Renal cortical epithelial cell (primary cell): ENCODE measurements around the gene AHCYL2. TPM values are rescaled to one million over a fixed set of nuclear protein-coding genes. Genes with fewer than 3 reads are reported as not detected.
"Not testable (repeated sequence)": the region's sequence is repeated elsewhere in the genome, so short reads cannot be mapped to it uniquely, and the experiment has no call there.

Experiments used
- DNase-seq: peaks from one replicate; pipeline ENCODE4 v3.0.0-alpha.2; 2011; ENCODE audit warnings: low read depth
- total RNA-seq: library from RNA; depleted of rRNA; stranded (reverse); fragments of >200 nt; gene quantifications from 2 replicates; pipeline ENCODE4 v1.2.3, GENCODE V29; 2014

The AHCYL2 gene
- total RNA-seq, 1 donor from 2014 or later = 34.3 TPM

DNA sequence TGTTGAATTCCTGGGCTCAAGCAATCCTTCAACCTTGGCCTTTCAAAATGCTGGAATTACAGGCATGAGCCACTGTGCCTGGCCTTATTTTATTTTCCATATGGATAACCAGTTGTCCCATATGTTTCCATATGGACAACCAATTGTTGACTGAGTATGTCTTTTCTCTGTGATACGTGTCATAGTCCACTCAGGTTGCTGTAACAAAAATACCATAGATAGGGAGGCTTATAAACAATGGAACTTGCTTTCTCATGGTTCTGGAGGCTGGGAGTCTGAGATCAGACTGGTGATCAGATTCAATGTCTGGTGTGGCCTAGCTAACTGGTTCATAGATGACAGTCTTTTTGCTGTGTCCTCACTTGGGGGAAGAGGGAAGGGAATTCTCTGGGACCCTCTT lies 19.4 kb downstream of the AHCYL2 start:
- DNase-seq = no peak

DNA sequence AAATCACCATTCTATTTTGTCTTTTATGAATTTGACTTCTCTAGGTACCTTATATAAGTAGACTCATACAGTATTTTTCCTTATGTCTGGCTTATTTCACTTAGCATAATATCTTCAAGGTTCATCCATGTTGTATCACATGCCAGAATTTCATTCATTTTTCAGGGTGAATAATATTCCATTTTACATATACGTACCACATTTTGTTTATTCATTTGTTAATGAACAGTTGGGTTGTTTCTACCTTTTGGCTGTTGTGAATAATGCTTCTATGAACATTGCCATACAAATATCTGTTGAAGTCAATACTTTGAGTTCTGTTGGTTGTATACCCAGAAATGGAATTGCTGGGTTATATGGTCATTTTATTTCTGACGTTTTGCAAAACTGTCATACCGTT lies 20.7 kb downstream of the AHCYL2 start:
- no peak for DNase-seq

DNA sequence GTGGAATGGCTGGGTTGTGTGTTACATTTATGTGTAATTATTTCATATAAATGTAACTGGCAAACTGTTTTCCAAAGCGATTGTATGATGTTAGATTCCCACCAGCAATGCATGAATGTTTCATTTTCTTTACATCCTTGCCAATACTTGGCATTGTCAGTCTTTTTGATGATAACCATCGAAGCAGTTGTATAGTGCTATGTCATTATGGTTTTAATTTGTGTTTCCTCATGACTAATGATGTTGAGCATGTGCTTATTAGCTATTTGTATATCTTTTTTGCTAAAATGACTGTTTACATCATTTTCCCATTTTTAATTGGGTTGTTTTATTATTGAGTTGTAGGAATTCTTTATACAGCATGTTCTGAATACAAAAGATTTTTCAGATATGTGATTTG lies 22.3 kb downstream of the AHCYL2 start:
- no peak for DNase-seq

DNA sequence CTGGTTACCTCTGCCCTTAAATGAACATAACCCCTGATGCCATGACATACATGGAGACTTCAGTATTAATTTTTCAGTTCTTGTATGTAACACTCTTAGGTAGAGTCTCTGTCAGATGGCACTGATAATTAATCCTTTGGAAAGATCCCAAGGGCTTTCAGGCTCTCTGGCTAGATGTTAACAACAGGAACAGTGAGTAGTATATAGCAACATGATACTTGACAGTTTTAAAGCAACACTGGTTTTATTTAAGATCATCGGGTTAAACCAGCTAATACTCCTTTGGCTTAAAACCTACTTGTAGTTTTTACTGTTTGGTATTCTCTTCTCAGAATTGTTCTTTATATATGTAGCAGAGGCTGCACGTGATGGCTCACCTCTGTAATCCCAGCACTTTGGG lies 27.3 kb downstream of the AHCYL2 start:
- DNase-seq = no peak

DNA sequence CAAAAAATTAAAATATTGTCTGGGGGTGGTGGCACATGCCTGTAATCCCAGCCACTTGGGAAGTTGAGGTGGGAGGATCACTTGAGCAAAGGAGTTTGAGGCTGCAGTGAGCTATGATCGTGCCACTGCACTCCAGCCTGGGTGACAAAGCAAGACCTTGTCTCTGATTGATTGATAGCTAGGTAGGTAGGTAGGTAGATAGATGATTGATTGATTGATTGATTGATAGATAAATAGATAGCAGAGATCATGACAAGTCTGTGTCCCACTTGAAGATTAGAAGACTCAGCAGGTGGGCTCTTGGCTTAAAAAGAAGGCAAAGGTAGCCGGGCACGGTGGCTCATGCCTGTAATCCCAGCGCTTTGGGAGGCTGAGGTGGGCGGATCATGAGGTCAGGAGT lies 27.8 kb downstream of the AHCYL2 start:
- not testable (repeated sequence) for DNase-seq

DNA sequence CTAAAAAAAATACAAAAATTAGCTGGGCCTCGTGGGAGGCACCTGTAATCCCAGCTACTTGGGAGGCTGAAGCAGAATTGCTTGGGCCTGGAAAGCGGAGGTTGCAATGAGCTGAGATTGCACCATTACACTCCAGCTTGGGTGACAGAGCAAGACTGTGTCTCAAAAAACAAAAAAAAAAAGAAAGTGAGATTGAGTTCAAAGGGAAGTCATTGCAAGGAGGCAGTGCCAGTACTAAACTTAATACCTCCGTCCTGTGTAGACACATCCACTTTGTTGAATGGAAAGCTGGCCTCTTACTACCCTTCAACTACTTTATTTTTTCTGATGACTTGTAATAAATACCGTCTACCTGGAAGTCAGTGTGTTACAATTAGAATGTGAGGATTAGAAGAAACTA lies 31.0 kb downstream of the AHCYL2 start:
- no peak for DNase-seq

DNA sequence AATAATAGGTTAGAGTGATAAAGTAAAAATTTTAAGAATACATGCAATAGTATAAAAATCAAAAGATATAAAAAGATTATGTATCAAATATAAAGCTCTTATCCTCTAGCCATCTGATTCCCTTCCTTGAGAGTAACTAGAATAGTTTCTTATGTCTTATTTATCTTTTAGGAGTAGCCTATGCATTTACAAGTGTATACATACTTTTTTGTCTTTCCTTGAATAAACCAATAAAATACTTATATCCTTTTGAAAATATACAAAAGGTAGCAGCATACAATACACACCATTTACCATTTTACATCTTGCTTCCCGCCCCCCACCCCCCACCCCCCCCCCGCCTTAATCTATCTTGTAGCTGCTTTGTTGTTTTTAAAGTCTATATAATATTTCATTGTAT lies 31.4 kb downstream of the AHCYL2 start:
- DNase-seq = no peak

DNA sequence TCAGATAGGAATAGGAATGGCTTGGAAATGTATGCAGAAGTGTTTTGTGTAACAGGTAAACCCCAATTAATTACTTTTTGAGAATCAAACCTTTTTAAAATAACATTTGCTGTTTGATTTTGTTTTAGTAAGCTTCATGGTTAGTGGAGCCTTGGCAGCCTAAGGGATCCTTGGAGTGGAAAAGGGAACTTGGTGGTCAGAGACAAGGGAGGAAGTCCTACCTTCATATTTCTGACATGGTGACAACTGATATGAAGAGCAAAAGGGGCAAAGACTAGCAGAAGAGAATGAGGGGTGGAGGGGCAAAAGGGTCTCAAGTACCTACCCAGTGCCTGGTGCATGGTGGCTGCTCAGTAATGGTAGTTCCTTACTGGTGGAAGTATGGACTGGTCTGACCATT lies 32.3 kb downstream of the AHCYL2 start:
- no peak for DNase-seq

DNA sequence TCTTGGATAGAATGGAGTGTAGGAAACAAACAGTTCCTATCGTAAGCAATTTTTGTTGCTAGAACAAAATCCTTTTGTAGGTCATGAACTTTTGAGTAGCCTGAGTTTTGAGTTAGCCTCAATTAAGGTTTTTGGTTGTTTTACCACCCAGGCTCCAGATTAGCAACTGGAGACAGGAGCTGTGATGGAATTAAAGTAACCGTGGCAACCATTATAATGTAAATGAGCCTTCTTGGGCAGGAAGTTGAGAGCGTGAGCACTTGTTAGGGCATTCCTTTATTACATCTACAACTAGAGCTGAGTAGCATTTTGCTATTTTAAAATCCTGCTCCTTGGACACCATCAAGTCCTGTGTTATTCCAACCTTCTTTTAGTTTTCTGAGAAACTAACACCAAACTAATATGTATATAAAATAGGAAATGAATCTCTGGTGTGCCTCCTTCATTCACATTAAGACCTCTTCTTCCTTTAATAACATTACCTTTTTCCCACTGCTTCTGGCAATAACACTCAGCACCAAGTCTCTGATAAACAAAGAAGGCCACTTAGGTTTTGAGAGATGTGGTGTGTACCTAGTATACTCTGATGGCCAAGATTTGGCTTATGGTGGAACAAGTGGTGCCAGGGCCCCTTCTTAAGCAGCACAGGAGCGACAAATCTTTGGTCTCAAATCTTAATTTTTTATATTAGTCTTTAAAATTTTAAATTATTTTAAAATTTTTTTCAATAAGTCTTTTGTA lies 34.0 kb downstream of the AHCYL2 start:
- peak; percentile 47 for DNase-seq

DNA sequence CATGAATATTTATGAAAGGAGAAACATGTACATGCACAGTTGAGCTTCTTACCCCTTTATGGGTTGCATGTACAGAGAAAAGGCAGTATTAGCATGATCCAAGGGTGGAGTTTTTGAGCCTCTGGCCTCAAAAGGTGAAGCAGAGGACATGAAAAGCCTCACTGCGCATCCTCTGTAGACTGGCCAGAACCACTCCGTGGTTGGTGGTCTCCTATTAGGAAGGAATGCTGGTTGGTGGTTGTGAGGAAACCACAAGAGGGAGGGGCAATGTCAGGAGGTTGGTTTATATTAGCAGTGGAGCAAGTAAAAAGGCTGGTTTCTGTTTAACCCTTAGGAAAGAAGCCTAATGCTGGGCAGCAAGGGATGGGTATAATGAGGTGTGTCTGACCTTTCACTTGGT lies 37.5 kb downstream of the AHCYL2 start:
- DNase-seq = peak; percentile 50

DNA sequence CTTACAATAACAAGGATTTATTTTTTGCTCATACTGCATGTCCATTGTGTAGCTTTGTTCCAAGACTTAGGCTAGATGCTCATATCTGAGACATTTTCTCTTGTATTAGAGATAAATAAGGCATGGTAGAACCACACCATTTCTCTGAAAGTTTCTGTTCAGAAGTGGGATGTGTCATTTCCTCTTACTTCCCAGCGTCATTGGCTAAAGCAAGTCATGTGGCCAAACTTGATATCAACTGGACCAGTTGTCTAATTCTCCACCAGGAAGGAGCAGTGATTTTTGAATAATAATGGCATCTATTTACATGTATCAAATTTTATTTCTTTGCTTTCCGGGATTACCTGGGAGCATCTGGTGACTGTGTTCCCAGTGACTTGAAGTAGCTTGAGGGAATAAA lies 38.3 kb downstream of the AHCYL2 start:
- DNase-seq = no peak

DNA sequence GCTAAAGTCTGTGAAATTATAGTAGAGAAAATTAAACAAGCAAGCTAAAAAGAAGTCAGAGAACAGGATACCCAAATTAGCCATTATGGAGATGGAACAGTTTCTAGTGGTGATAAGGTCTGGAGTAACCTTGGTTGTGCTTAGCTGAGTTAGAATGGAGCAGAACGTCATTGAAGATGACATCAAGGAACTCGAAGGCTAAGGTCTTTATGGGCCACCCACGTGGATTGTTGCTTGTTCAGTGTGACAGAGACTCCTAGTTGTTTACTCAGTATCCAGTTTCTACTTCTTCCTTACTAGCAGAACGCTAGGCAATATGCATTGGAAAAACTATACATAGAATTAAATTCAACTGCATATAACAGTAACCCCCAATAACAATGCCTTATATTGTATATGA lies 39.7 kb downstream of the AHCYL2 start:
- no peak for DNase-seq

DNA sequence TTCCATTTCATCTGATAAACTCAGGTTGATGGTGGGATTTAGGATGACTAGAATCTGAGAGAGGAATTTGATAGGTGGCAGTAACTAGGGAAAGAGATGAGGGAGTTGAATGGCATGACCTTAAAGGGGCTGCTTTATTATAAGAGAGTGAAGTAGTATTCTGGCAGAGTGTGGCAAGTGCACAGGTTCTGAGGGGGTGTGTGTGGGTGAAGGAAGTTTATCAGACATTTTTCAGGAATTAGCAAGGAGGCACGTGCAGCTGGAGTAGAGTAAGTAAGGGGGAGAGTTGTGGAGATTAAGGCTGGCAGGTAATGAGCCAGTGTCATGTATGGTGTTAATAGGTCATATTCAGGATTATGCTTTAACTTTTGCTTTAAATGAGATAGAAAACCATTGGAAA lies 40.5 kb downstream of the AHCYL2 start:
- DNase-seq = no peak

DNA sequence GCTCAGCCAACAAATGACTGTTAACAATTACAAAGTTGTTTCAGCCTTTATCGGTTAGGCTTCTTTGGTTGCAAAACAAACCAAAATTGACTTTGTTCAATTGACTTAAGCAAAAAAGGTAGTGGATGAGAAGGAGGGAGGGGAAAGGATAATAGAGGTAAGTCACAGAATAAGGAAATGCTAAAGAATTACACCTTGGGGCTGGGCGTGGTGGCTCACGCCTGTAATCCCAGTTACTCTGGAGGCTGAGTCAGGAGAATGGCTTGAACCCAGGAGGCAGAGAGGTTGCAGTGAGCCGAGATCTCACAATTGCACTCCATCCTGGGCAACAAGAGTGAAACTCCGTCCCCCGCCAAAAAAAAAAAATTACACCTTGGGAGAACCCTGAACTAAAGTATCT lies 41.4 kb downstream of the AHCYL2 start:
- no peak for DNase-seq

DNA sequence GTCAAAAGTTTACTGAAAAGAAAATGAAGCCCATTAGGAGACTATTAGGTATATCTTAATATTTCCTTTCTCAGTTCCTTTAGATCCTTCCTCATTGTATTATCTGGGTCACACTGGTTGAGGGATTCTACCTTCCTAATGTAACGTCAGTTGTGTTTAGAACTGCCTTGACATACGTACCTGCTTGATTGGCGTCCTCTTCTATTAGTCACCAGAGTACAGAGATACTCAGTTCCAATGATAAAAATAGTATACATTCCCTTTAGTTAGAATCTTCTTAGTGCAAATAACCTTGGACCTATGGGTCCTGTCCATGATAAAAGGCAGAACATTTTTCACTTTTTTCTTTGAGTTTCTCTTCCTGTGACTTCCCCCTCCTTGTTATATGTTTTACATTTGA lies 45.2 kb downstream of the AHCYL2 start:
- DNase-seq = no peak

DNA sequence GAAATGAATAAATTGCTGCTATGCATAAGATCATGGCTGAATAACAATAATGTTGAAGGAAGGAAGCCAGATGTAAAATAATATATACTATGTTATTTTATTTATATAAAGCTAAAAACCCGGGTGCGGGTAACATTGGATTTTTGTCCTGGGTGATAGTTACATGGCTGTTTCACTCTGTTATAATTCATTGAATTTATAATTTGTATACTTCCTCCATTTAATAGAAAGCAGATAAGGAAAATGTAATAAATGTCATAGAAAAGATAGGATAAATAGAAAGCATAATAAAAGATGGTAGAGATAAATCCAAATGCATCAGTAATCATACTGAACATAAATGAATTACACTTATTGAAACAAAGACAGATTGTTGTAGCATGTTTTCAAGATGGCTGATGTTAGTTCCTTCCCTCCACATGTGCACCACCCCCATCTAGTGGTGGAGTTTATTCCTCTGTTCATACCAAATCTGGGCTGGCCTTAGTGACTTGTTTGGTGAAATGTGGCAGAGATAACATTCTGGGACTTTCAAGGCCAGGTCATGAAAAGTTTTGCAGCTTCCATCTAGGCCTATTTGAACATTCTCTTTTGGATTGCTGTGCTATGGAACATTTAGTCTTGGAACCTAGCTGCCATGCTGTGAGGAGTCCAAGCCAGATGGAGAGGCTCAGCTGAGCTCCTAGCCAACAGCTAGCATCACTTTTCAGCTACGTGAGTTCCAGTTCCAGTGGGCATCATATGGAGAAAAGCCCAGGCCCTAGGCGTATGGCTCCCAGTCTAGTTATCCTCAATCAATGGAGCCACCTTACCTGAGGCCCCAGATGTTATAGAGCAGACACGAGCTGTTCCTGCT lies 46.9 kb downstream of the AHCYL2 start:
- DNase-seq = peak; percentile 75

DNA sequence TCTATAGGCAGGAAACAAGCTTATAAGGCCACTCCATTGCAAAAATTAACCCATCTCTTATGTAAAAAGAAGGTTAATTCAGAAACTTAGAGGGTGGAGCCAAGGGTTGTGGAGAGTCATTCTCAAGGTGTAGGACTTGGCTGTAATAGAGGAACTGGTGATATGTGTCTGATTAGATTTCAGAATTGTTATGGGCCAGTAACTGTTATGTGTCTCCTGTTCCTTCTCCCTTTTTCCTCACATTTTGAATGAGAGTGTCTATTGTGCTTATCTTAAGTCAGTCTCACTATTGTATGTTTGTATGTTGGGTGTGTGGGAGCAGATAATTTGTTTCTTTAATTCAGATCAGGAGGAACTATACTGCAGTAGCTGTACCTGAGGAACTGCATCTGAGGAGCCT lies 49.1 kb downstream of the AHCYL2 start:
- no peak for DNase-seq

DNA sequence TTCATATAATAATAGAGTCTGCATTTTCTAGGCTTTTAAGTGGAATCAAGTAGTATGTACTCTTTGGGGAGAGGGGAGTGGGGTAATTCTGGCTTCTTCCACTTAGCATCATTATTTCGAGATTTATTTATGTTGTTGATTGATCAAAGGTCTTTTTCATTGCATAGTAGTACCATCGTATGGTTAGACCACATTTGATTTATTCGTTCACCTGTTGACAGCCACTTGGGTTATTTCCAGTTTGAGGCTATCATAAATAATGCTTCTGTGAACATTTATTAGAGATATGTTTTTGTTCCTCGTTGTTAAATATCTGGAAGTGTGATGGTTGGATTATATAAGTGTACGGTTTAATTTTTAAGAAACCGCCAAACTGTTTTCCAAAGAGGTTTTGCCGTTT lies 52.8 kb downstream of the AHCYL2 start:
- DNase-seq = no peak

DNA sequence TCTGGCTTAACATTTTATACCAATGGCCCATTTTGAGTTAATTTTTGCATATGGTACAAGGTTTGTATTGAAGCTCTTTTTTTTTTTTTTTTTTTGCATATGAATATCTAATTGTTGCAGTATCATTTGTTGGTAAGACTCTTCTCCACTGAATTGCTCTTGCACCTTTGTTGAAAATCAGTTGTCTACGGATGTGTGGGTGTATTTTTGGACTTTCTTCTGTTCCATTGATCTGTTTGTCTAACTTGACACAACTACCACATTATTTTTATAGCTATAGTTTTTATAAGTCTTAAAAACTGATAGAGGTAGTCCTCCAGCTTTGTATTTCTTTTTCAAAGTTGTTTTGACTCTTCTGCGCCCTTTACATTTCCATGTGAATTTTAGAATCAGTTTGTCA lies 53.9 kb downstream of the AHCYL2 start:
- DNase-seq = no peak

DNA sequence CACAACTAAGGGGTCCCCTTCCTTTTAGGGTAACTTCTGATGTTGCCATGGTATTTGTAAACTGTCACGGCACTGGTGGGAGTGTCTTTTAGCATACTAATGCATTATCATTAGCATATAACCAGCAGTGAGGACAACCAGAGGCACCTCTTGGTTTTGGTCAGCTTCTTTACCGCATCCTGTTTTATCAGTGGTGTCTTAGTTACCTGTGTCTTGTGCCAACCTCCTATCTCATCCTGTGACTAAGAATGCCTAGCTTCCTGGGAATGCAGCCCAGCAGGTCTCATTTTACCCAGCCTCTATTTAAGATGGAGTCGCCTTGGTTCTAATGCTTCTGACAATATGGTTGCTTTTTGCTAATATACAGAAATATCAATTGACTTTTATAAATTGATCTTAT lies 54.9 kb downstream of the AHCYL2 start:
- no peak for DNase-seq

DNA sequence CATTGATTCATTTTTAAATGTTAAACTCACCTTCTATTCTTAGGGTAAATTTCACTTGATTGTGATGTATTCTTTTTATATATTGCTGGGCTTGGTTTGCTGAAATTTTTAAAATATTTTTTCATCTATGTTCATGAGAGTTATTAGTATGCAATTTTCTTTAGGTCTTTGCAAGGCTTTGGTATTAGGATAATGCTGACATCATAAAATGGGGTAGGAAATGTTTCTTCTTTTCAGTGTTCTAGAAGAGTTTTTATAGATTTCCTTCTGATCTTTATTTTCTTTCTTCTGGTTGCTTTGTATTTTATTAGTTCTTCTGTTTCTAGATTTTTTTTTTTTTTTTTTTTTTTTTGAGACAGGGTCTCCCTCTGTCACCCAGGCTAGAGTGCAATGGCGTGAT lies 56.3 kb downstream of the AHCYL2 start:
- no peak for DNase-seq

DNA sequence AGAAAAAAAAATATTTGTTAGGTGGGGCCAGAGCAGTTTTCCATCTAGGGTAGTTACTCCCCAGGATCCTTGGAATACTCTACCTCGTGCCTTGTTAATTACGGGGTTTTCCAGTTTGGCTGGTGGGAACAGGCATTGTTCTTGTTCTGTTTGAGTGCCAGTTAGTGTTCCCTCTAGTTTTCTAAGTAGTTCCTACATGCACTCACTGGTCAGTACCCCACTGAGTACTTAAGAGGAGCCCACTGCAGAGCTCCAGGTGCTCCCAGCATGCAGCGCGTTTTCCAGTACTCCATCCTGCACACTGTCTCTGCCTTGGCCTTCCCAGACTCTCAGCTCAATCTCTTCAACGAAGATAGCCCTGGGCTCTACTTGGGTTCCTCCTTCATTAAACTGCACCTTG lies 58.0 kb downstream of the AHCYL2 start:
- DNase-seq = no peak

DNA sequence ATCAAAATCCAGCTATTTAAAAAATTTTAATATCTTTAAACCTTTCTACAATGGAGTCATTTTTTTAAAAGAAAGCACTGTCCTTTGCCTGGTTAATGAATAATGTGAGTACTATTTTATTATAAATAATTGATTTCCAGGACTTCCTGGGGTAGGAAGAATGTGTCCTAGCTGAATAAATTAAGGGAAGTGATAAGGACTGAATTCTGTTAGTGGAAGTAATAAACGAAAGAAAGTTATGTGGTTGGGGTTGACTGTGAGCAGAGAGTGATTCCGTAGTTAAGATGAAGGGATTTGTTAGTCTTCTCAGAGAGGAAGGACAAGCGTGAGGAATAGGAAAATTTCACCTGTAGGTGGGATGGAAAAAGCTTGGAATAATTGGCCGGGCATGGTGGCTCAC lies 59.1 kb downstream of the AHCYL2 start:
- DNase-seq = no peak
